SK-N-SH (cell line): ENCODE data around the gene CA6. TPM values are rescaled to one million over a fixed set of nuclear protein-coding genes. Genes with fewer than 3 reads are reported as not detected.

Source experiments
- CTCF ChIA-PET: fragments of 300-600, 350-600 bp; formaldehyde crosslinking; extraction: SDS; loops from one replicate; lab custom pipeline; 2021; lab: Yijun Ruan, JAX
- POLR2A ChIA-PET: fragments of 350-600 bp; sonication (Branson Sonifier 250); formaldehyde crosslinking; extraction: SDS; loops from one replicate; lab custom pipeline; 2020; ENCODE audit warnings: antibody characterized with exemption, inconsistent platforms; lab: Yijun Ruan, JAX
- DNase-seq: peaks from one replicate; pipeline ENCODE4 v3.0.0; 2012
- H2AFZ ChIP-seq: fragments of 200-600 bp; sonication (generic); 2 replicates; pipeline ENCODE4 v1.8.1; 2016; ENCODE audit warnings: antibody characterized with exemption, mild to moderate bottlenecking, low read depth
- H3F3A ChIP-seq: fragments of 200-600 bp; sonication (generic); replicated peaks from 2 replicates; pipeline ENCODE3; 2016; ENCODE audit warnings: antibody characterized with exemption, mild to moderate bottlenecking; ENCODE audit not compliant: insufficient read depth
- H3K27ac ChIP-seq, 2 experiments: fragments of 200-500 bp in 1 of 2; fragments of 200-600 bp in 1 of 2; sonication (Bioruptor generic) in 1 of 2; sonication (generic), shearing (Covaris generic) in 1 of 2; 2 replicates each; pipeline versions ENCODE4 v1.5.1 to v1.6.1; 2014 to 2016; ENCODE audit warnings: low read depth in 2 of 2, inconsistent platforms in 1 of 2, low read length in 1 of 2, mild to moderate bottlenecking in 1 of 2, mixed read lengths in 1 of 2
- H3K27me3 ChIP-seq: fragments of 200-600 bp; sonication (generic), shearing (Covaris generic); 2 replicates; pipeline ENCODE4 v1.6.1; 2016; ENCODE audit warnings: mixed run types; ENCODE audit not compliant: insufficient read depth
- H3K36me3 ChIP-seq, 2 experiments: fragments of 200-500 bp in 1 of 2; fragments of 200-600 bp in 1 of 2; sonication (Bioruptor generic) in 1 of 2; sonication (generic) in 1 of 2; replicated peaks in 1 of 2; 2 replicates each; pipeline versions ENCODE3 to v1.5.1; 2014 to 2016; ENCODE audit warnings: low read length in 1 of 2, mild to moderate bottlenecking in 1 of 2; ENCODE audit not compliant: insufficient read depth in 2 of 2, control insufficient read depth in 1 of 2
- H3K4me1 ChIP-seq, 2 experiments: fragments of 200-500 bp in 1 of 2; fragments of 200-600 bp in 1 of 2; sonication (Bioruptor generic) in 1 of 2; sonication (generic), shearing (Covaris generic) in 1 of 2; 2 replicates each; pipeline versions ENCODE4 v1.5.1 to v1.6.1; 2014 to 2016; ENCODE audit warnings: low read depth in 1 of 2, low read length in 1 of 2, mixed run types in 1 of 2; ENCODE audit not compliant: insufficient read depth in 2 of 2, control insufficient read depth in 1 of 2
- H3K4me2 ChIP-seq: fragments of 200-600 bp; sonication (generic), shearing (Covaris generic); 2 replicates; pipeline ENCODE4 v1.6.1; 2017; ENCODE audit warnings: mixed run types
- H3K4me3 ChIP-seq, 2 experiments: fragments of 200-500 bp in 1 of 2; fragments of 200-600 bp in 1 of 2; sonication (Bioruptor generic) in 1 of 2; sonication (generic), shearing (Covaris generic) in 1 of 2; 2 replicates each; pipeline versions ENCODE4 v1.5.1 to v1.8.1; 2014 to 2016; ENCODE audit warnings: low read depth in 2 of 2, inconsistent platforms in 1 of 2, low read length in 1 of 2, mild to moderate bottlenecking in 1 of 2, mixed read lengths in 1 of 2, moderate library complexity in 1 of 2
- H3K79me2 ChIP-seq: fragments of 200-600 bp; sonication (generic); 2 replicates; pipeline ENCODE4 v1.8.1; 2017; ENCODE audit warnings: mild to moderate bottlenecking; ENCODE audit not compliant: insufficient read depth
- H3K9ac ChIP-seq: fragments of 200-600 bp; sonication (generic); 2 replicates; pipeline ENCODE4 v1.6.1; 2017; ENCODE audit warnings: mixed run types
- H3K9me2 ChIP-seq: fragments of 200-600 bp; sonication (generic); 2 replicates; pipeline ENCODE4 v1.6.1; 2017; ENCODE audit warnings: mixed run types
- H3K9me3 ChIP-seq: fragments of 200-600 bp; sonication (generic); 2 replicates; pipeline ENCODE4 v1.6.1; 2017; ENCODE audit warnings: mixed run types, mild to moderate bottlenecking, moderate library complexity
- H4K20me1 ChIP-seq: fragments of 200-600 bp; sonication (generic); 2 replicates; pipeline ENCODE4 v1.6.1; 2017; ENCODE audit warnings: mild to moderate bottlenecking, mixed run types; ENCODE audit not compliant: insufficient read depth
- EP300 ChIP-seq, 2 experiments: IDR thresholded peaks; 2 replicates each; pipeline versions ENCODE4 v1.4.0 to v1.6.1; 2012; ENCODE audit warnings: borderline replicate concordance in 1 of 2, low read depth in 1 of 2, low read length in 1 of 2
- EZH2phosphoT487 ChIP-seq: fragments of 200-600 bp; sonication (generic); IDR thresholded peaks from 2 replicates; pipeline ENCODE4 v1.6.1; 2017; ENCODE audit warnings: low read depth, mixed run types, mild to moderate bottlenecking, antibody characterized with exemption, moderate library complexity, borderline replicate concordance
- JUND ChIP-seq: IDR thresholded peaks from 2 replicates; pipeline ENCODE4 v1.4.0; 2012
- NRF1 ChIP-seq: IDR thresholded peaks from 2 replicates; pipeline ENCODE4 v1.6.1; 2012; ENCODE audit warnings: low read depth, mild to moderate bottlenecking, low read length
- PBX3 ChIP-seq: IDR thresholded peaks from 2 replicates; pipeline ENCODE4; 2012
- RCOR1 ChIP-seq: fragments of 150-350 bp; IDR thresholded peaks from 2 replicates; pipeline ENCODE4 v1.6.1; 2017; ENCODE audit warnings: antibody characterized with exemption, low read length
- SIN3A ChIP-seq: IDR thresholded peaks from 2 replicates; pipeline ENCODE4 v1.6.1; 2012; ENCODE audit warnings: low read depth, mild to moderate bottlenecking, low read length, moderate library complexity, borderline replicate concordance
- ZBTB33 ChIP-seq: IDR thresholded peaks from 2 replicates; pipeline ENCODE4 v1.4.0; 2012; ENCODE audit warnings: low read depth, borderline replicate concordance
- WGBS: methylation state at CpG from one replicate; pipeline ENCODE4 v1.1.6; 2017; ENCODE audit warnings: low lambda C conversion rate; 5-methylcytosine and 5-hydroxymethylcytosine counted together
- polyA plus RNA-seq, 3 experiments: library from polyadenylated mRNA; depleted of rRNA; stranded (reverse); fragments of >200 nt; gene quantifications; 2 replicates each; pipeline ENCODE4 v1.2.3, GENCODE V29; 2012
- TF ChIP-seq, protein P1 (sequence below): IDR thresholded peaks from 2 replicates; pipeline ENCODE4 v1.6.1; 2012; ENCODE audit warnings: mild to moderate bottlenecking, low read depth, low read length, moderate library complexity

Gene CA6
- polyA plus RNA-seq, 1 of the 3 experiments (the other 2 are of a cell fraction) = not detected

GRCh38 chr1:8969937-8970336 is 24.3 kb downstream of the CA6 start (continued):
- TF ChIP-seq, protein P1, sequence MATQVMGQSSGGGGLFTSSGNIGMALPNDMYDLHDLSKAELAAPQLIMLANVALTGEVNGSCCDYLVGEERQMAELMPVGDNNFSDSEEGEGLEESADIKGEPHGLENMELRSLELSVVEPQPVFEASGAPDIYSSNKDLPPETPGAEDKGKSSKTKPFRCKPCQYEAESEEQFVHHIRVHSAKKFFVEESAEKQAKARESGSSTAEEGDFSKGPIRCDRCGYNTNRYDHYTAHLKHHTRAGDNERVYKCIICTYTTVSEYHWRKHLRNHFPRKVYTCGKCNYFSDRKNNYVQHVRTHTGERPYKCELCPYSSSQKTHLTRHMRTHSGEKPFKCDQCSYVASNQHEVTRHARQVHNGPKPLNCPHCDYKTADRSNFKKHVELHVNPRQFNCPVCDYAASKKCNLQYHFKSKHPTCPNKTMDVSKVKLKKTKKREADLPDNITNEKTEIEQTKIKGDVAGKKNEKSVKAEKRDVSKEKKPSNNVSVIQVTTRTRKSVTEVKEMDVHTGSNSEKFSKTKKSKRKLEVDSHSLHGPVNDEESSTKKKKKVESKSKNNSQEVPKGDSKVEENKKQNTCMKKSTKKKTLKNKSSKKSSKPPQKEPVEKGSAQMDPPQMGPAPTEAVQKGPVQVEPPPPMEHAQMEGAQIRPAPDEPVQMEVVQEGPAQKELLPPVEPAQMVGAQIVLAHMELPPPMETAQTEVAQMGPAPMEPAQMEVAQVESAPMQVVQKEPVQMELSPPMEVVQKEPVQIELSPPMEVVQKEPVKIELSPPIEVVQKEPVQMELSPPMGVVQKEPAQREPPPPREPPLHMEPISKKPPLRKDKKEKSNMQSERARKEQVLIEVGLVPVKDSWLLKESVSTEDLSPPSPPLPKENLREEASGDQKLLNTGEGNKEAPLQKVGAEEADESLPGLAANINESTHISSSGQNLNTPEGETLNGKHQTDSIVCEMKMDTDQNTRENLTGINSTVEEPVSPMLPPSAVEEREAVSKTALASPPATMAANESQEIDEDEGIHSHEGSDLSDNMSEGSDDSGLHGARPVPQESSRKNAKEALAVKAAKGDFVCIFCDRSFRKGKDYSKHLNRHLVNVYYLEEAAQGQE = no peak
- TF ChIP-seq SIN3A (no peak), EZH2phosphoT487 (no peak)
- TF ChIP-seq, all 33 proteins: peak for 0

DNA sequence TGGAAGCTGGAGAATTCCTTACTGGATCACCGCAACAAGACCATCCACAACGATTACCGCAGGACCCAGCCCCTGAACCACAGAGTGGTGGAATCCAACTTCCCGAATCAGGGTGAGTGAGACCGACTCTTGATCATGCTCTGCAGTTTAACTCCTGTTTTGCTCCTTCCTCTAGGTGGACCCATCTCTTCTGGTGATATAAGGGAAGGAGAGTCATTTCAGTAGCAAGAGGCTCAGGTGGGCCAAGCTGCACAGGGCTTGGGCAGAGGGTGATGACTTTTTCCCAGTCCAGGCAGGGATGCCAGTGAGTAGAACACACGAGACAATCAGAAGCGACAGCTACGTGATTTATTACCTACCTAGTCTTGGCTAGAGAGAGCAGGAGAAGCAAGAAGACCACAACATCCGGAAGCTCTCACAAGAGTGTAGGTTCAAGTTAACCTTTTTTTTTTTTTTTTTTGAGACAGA is 25.2 kb downstream of the CA6 start:
- Histone ChIP-seq H2AFZ (no peak overlapping the region), H3K4me1 (no peaks in the 10 kb centered on the region), H3K4me2 (no peak overlapping the region), H3K27ac (no peak overlapping the region), H3K79me2 (no peaks in the 10 kb centered on the region), H3K9ac (no peak overlapping the region), H3K4me3 (no peak overlapping the region), H3K36me3 (no peaks in the 10 kb centered on the region), H3K27me3 (no peaks in the 10 kb centered on the region), H3K9me3 (no peaks in the 10 kb centered on the region), H4K20me1 (no peaks in the 10 kb centered on the region), H3F3A (no peaks in the 10 kb centered on the region), H3K9me2 (no peaks in the 10 kb centered on the region)
- CTCF ChIA-PET = interaction anchor here (1.2 kb wide), 1 partner anchor 17 kb away, joined by 3 read pairs; no protein-coding TSS in a partner anchor
- no peak for TF ChIP-seq JUND
- TF ChIP-seq ZBTB33 = no peak
- TF ChIP-seq PBX3 = no peak
- TF ChIP-seq RCOR1 = no peak
- TF ChIP-seq NRF1 = no peak
- TF ChIP-seq EP300 (IDR thresholded peaks at IDR 0.05; ENCODE audit: borderline replicate concordance in 1 of 2, low read depth in 1 of 2, low read length in 1 of 2) = no peak
- DNase-seq = no peak
- 85% methylated on average over 9 of the region's 9 CpGs for WGBS
- POLR2A ChIA-PET = no interaction called here
